Liver (tissue), 3 donors: ENCODE results near the gene ATAD1.

ENCODE experiments used
- CTCF ChIP-seq: fragments of 150-350 bp; IDR thresholded peaks from 2 replicates; pipeline ENCODE4 v1.5.1; 2017; ENCODE audit warnings: improper control_type of control experiment, low read depth, low read length; ENCODE audit not compliant: missing input control
- GABPA ChIP-seq, 2 donors: IDR thresholded peaks in 1 of 2; conservative IDR thresholded peaks in 1 of 2; 2 replicates each; pipeline ENCODE4 v1.6.1; 2016; ENCODE audit warnings: antibody characterized with exemption in 2 of 2, mild to moderate bottlenecking in 1 of 2, moderate library complexity in 1 of 2
- JUND ChIP-seq, 2 donors: IDR thresholded peaks; 2 replicates each; pipeline ENCODE4 v1.6.1; 2016; ENCODE audit warnings: antibody characterized with exemption in 2 of 2
- MAX ChIP-seq: IDR thresholded peaks from 2 replicates; pipeline ENCODE4 v1.6.1; 2016; ENCODE audit warnings: antibody characterized with exemption
- REST ChIP-seq: IDR thresholded peaks from 2 replicates; pipeline ENCODE4 v1.6.1; 2016; ENCODE audit warnings: antibody characterized with exemption, mild to moderate bottlenecking
- SP1 ChIP-seq: IDR thresholded peaks from 2 replicates; pipeline ENCODE4 v1.6.1; 2018; ENCODE audit warnings: antibody characterized with exemption, mild to moderate bottlenecking
- TAF1 ChIP-seq: conservative IDR thresholded peaks from 2 replicates; pipeline ENCODE4 v1.6.1; 2016; ENCODE audit warnings: antibody characterized with exemption, mild to moderate bottlenecking
- YY1 ChIP-seq: IDR thresholded peaks from 2 replicates; pipeline ENCODE4 v1.6.1; 2016; ENCODE audit warnings: antibody characterized with exemption, mild to moderate bottlenecking
- ZBTB33 ChIP-seq: IDR thresholded peaks from 2 replicates; pipeline ENCODE4 v1.6.1; 2016; ENCODE audit warnings: antibody characterized with exemption
- donor health status: healthy.
- donor health status: healthy.

- TF ChIP-seq CTCF: peak; percentile 54
- TF ChIP-seq ZBTB33: no peak
- TF ChIP-seq MAX: no peak
- no peak for TF ChIP-seq YY1
- no peak for TF ChIP-seq GABPA (IDR thresholded peaks at IDR 0.05 in 1 of 2, conservative IDR thresholded peaks at IDR 0.05 in 1 of 2)
- TF ChIP-seq JUND (IDR thresholded peaks at IDR 0.05): no peak
- TF ChIP-seq REST: no peak
- no peak for TF ChIP-seq TAF1
- no peak for TF ChIP-seq SP1
Measured at GRCh38 chr10:87860156-87860795, 42.2 kb upstream of the ATAD1 start.
